Epithelial cell of proximal tubule (primary cell): Measurements from ENCODE around the gene FES. TPM values are rescaled to one million over a fixed set of nuclear protein-coding genes. Genes with fewer than 3 reads are reported as not detected.
A peak's percentile ranks its signal among the peaks of the same experiment; 100 is the strongest.

ENCODE experiments used
- DNase-seq: peaks from one replicate; pipeline ENCODE4 v3.0.0-alpha.2; 2011; ENCODE audit warnings: low read depth
- H3K4me3 ChIP-seq: 2 replicates; pipeline ENCODE4 v1.5.1; 2011; ENCODE audit warnings: low read depth, mild to moderate bottlenecking, low read length
- CTCF ChIP-seq: conservative IDR thresholded peaks from 2 replicates; pipeline ENCODE4 v1.5.1; 2012; ENCODE audit warnings: low read depth, mild to moderate bottlenecking, low read length
- total RNA-seq: library from RNA; depleted of rRNA; stranded (reverse); fragments of >200 nt; gene quantifications from 2 replicates; pipeline ENCODE4 v1.2.3, GENCODE V29; 2015

The FES gene
- total RNA-seq, 1 donor from 2014 or later = 24.6 TPM

- TF ChIP-seq CTCF = peak; percentile 100
- no peak for DNase-seq
Measured at GRCh38 chr15:90885432-90886290, 1.4 kb downstream of the FES start.

GRCh38 chr15:90886291-90886614, 1.9 kb downstream of the FES start:
- no peak overlapping the region for H3K4me3 ChIP-seq
- no peak for TF ChIP-seq CTCF
- DNase-seq = no peak

More at GRCh38 chr15:90885432-90886290, 1.4 kb downstream of the FES start:
- no peak overlapping the region for H3K4me3 ChIP-seq

- no peak for DNase-seq
- TF ChIP-seq CTCF = no peak
- H3K4me3 ChIP-seq = no peak overlapping the region
Measured at GRCh38 chr15:90887037-90887481, 2.8 kb downstream of the FES start.

GRCh38 chr15:90889313-90889730, 5.0 kb downstream of the FES start:
- no peak overlapping the region for H3K4me3 ChIP-seq
- TF ChIP-seq CTCF = no peak
- DNase-seq = no peak

GRCh38 chr15:90889736-90890456, 5.6 kb downstream of the FES start:
- no peak overlapping the region for H3K4me3 ChIP-seq

GRCh38 chr15:90890839-90891238, 6.5 kb downstream of the FES start:
- no peak overlapping the region for H3K4me3 ChIP-seq
- no peak for TF ChIP-seq CTCF
- DNase-seq = no peak

More at GRCh38 chr15:90889736-90890456, 5.6 kb downstream of the FES start:
- no peak for DNase-seq
- no peak for TF ChIP-seq CTCF
